HL-60 (cell line): Measurements from ENCODE around the gene CENPN.

Experiments
- CTCF ChIP-seq: IDR thresholded peaks from one replicate; pipeline ENCODE4 v1.5.1; 2011; ENCODE audit warnings: low read length, control low read depth, inconsistent platforms; ENCODE audit not compliant: insufficient read depth
- GABPA ChIP-seq: IDR thresholded peaks from 2 replicates; pipeline ENCODE4 v1.6.1; 2012; ENCODE audit warnings: low read depth
- POLR2AphosphoS5 ChIP-seq: IDR thresholded peaks from 2 replicates; pipeline ENCODE4 v1.6.1; 2012; ENCODE audit warnings: low read depth
- SPI1 ChIP-seq: IDR thresholded peaks from 2 replicates; pipeline ENCODE4 v1.6.1; 2012; ENCODE audit warnings: low read depth, mild to moderate bottlenecking, borderline replicate concordance

DNA sequence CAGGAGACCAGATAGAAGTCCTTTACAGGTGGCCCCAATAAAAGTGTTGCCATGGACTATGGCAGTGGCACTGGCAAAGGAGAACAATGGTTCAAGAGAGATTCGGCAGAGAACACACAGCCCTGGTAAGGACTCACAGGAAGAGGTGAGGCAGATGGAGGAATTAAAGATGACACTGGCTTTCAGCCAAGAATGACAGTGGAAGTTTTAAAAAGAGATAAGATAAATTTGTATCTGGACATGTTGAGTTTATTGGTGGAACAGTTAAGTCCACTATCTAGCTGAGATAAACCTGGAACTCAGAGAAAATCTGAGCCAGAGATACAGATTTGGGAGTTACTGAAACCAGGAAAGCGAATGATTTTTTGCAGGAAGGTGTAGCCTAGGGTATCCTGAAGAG lies 20.5 kb upstream of the CENPN start:
- TF ChIP-seq CTCF (no peak), SPI1 (no peak), POLR2AphosphoS5 (no peak), GABPA (no peak)
